Measurements from ENCODE around the gene SOCS2. TPM values are rescaled to one million over a fixed set of nuclear protein-coding genes. Genes with fewer than 3 reads are reported as not detected.

Gene SOCS2
- total RNA-seq, 4 donors from 2014 or later = 10.4 to 46.7 (median 26.5) TPM

- peak overlapping the region in 2 of 4 donors; percentile 6 to 10 for H3K4me3 ChIP-seq
- TF ChIP-seq POLR2AphosphoS5 (IDR thresholded peaks at IDR 0.05) = no peak
- TF ChIP-seq CTCF (IDR thresholded peaks at IDR 0.05) = no peak
- TF ChIP-seq POLR2A (IDR thresholded peaks at IDR 0.05; ENCODE audit: low read depth) = no peak
- no peak for TF ChIP-seq EP300 (IDR thresholded peaks at IDR 0.05)
- peaks cover 0 to 19% (median 9%) of the 10 kb centered on the region in 4 donors for H3K4me1 ChIP-seq
- intact Hi-C loops (cut with DNase I) = no loop called here
- no peak for DNase-seq (ENCODE audit: extremely low spot score)
- H3K9me3 ChIP-seq = no peaks in the 10 kb centered on the region
- peak overlapping the region in 3 of 4 donors; percentile 28 to 74 (median 57) for H3K27ac ChIP-seq (replicated peaks in 1 of 4)
- no peaks in the 10 kb centered on the region for H3K36me3 ChIP-seq
- H3K27me3 ChIP-seq = no peaks in the 10 kb centered on the region
- 77% methylated on average over 2 of the region's 2 CpGs for WGBS
Observed at GRCh38 chr12:93593843-93594242, 21.4 kb downstream of the SOCS2 start.

- H3K4me3 ChIP-seq = peak overlapping the region in 3 of 4 donors; percentile 6 to 10 (median 6)
- DNase-seq (ENCODE audit: extremely low spot score) = no peak
- no peaks in the 10 kb centered on the region for H3K36me3 ChIP-seq
- H3K27ac ChIP-seq (replicated peaks in 1 of 4) = peak overlapping the region in 2 of 4 donors; percentile 57 to 74
- intact Hi-C loops (cut with DNase I) = loop anchor here (5.0 kb wide), 1 partner anchor 77 kb away; no protein-coding TSS in a partner anchor
- 62% methylated on average over 6 of the region's 6 CpGs for WGBS
- H3K9me3 ChIP-seq = no peaks in the 10 kb centered on the region
- H3K4me1 ChIP-seq = peaks cover 0 to 19% (median 9%) of the 10 kb centered on the region in 4 donors
- H3K27me3 ChIP-seq = no peaks in the 10 kb centered on the region
- TF ChIP-seq POLR2A (IDR thresholded peaks at IDR 0.05; ENCODE audit: low read depth) = no peak
- no peak for TF ChIP-seq EP300 (IDR thresholded peaks at IDR 0.05)
- no peak for TF ChIP-seq CTCF (IDR thresholded peaks at IDR 0.05)
- no peak for TF ChIP-seq POLR2AphosphoS5 (IDR thresholded peaks at IDR 0.05)
Observed at GRCh38 chr12:93594766-93595311, 22.4 kb downstream of the SOCS2 start.

GRCh38 chr12:93595351-93595750 lies 22.9 kb downstream of the SOCS2 start:
- no peaks in the 10 kb centered on the region for H3K27me3 ChIP-seq
- peaks cover 0 to 18% (median 9%) of the 10 kb centered on the region in 4 donors for H3K4me1 ChIP-seq
- peak overlapping the region in 3 of 4 donors; percentile 6 to 10 (median 6) for H3K4me3 ChIP-seq
- WGBS = 52% methylated on average over 3 of the region's 3 CpGs
- H3K36me3 ChIP-seq = no peaks in the 10 kb centered on the region
- H3K9me3 ChIP-seq = no peaks in the 10 kb centered on the region
- DNase-seq (ENCODE audit: extremely low spot score) = no peak
- TF ChIP-seq CTCF (IDR thresholded peaks at IDR 0.05) = no peak
- intact Hi-C loops (cut with DNase I) = loop anchor here (5.0 kb wide), 1 partner anchor 77 kb away; no protein-coding TSS in a partner anchor
- peak overlapping the region in 1 of 4 donors; percentile 74 for H3K27ac ChIP-seq (replicated peaks in 1 of 4)

GRCh38 chr12:93597608-93598007 lies 25.1 kb downstream of the SOCS2 start:
- TF ChIP-seq EP300 (IDR thresholded peaks at IDR 0.05) = no peak
- no peak for TF ChIP-seq CTCF (IDR thresholded peaks at IDR 0.05)
- no peak for TF ChIP-seq POLR2A (IDR thresholded peaks at IDR 0.05; ENCODE audit: low read depth)
- no peak for TF ChIP-seq POLR2AphosphoS5 (IDR thresholded peaks at IDR 0.05)
- intact Hi-C loops (cut with DNase I) = loop anchor here (5.0 kb wide), 1 partner anchor 75 kb away; no protein-coding TSS in a partner anchor

More at GRCh38 chr12:93597608-93598007, 25.1 kb downstream of the SOCS2 start:
- Histone ChIP-seq H3K27me3 (no peaks in the 10 kb centered on the region), H3K27ac (replicated peaks in 1 of 4) (no peak overlapping the region), H3K4me1 (peaks cover 0 to 7% (median 2%) of the 10 kb centered on the region in 4 donors), H3K4me3 (no peak overlapping the region), H3K9me3 (no peaks in the 10 kb centered on the region), H3K36me3 (no peaks in the 10 kb centered on the region)
- no peak for DNase-seq (ENCODE audit: extremely low spot score)
- WGBS = 90% methylated on average over 2 of the region's 2 CpGs
